HepG2 (cell line): ENCODE data around the gene ZNF281. TPM values are rescaled to one million over a fixed set of nuclear protein-coding genes. Genes with fewer than 3 reads are reported as not detected.

Source experiments
- ATAC-seq: fragments of 200-7000 bp; cut with Tn5 transposase; 3 replicates; pipeline ENCODE4 v1.9.1; 2020; ENCODE audit warnings: mild to moderate bottlenecking, moderate library complexity
- BruUV-seq: library from RNA; stranded (reverse); fragments of 400-500 nt; replicated peaks from 2 replicates; lab custom pipeline; 2021; lab: Mats Ljungman, UMichigan
- CTCF ChIA-PET: fragments of 300-600 bp; formaldehyde crosslinking; extraction: SDS; loops from one replicate; lab custom pipeline; 2021; ENCODE audit warnings: low total read pairs, inconsistent platforms, low intra/inter-chr PET ratio; lab: Yijun Ruan, JAX
- POLR2A ChIA-PET: fragments of 350-600 bp; sonication (Branson Sonifier 250); formaldehyde crosslinking; loops from one replicate; lab custom pipeline; 2020; ENCODE audit warnings: antibody characterized with exemption, inconsistent platforms; lab: Yijun Ruan, JAX
- DNase-seq: peaks from one replicate; pipeline ENCODE4 v3.0.0-alpha.2; 2015; ENCODE audit warnings: low spot score
- FAIRE-seq: peaks from 3 replicates; lab custom pipeline; 2011; peaks lifted over from hg19 to GRCh38; lab: Jason Lieb, UNC
- H2AFZ ChIP-seq: one replicate; pipeline ENCODE4 v1.6.1; 2011; ENCODE audit warnings: low read length, inconsistent platforms
- H3K27ac ChIP-seq: fragments of 300-600 bp; 3 replicates; pipeline ENCODE4 v1.8.0; 2011; ENCODE audit warnings: mixed run types, mild to moderate bottlenecking, mixed read lengths, low read length, inconsistent platforms; ENCODE audit not compliant: insufficient read depth; ENCODE audit errors: extremely low read length
- H3K27me3 ChIP-seq, 2 experiments: fragments of 200-600 bp in 1 of 2; 2 replicates in 1 of 2; 3 replicates in 1 of 2; pipeline versions ENCODE4 v1.6.0 to v1.8.0; 2011; ENCODE audit warnings: low read length in 2 of 2, mild to moderate bottlenecking in 2 of 2, moderate library complexity in 2 of 2, inconsistent platforms in 1 of 2; ENCODE audit not compliant: insufficient read depth in 2 of 2, control insufficient read depth in 1 of 2
- H3K36me3 ChIP-seq, 2 experiments: fragments of 200-600 bp in 1 of 2; replicated peaks in 1 of 2; 2 replicates in 1 of 2; 3 replicates in 1 of 2; pipeline versions ENCODE4 v1.5.1 to v1.8.0; 2011; ENCODE audit warnings: low read length in 2 of 2, inconsistent platforms in 1 of 2; ENCODE audit not compliant: insufficient read depth in 2 of 2, control insufficient read depth in 1 of 2
- H3K4me1 ChIP-seq: 2 replicates; pipeline ENCODE4 v1.5.1; 2012; ENCODE audit warnings: low read length, inconsistent platforms; ENCODE audit not compliant: insufficient read depth
- H3K4me2 ChIP-seq: 2 replicates; pipeline ENCODE4 v1.6.0; 2011; ENCODE audit warnings: low read depth, low read length, inconsistent platforms
- H3K4me3 ChIP-seq, 3 experiments: fragments of 200-600 bp in 1 of 3; sonication (generic), shearing (Covaris generic) in 1 of 3; replicated peaks in 1 of 3; 2 replicates each; pipeline ENCODE4 v1.5.1; 2011 to 2016; ENCODE audit warnings: low read length in 3 of 3, inconsistent platforms in 2 of 3, low read depth in 2 of 3, mild to moderate bottlenecking in 2 of 3, control low read depth in 1 of 3, mixed read lengths in 1 of 3; ENCODE audit not compliant: insufficient read depth in 1 of 3
- H3K79me2 ChIP-seq: one replicate; pipeline ENCODE4 v1.6.1; 2011; ENCODE audit warnings: low read length, inconsistent platforms; ENCODE audit not compliant: insufficient read depth
- H3K9ac ChIP-seq: 2 replicates; pipeline ENCODE4 v1.6.0; 2011; ENCODE audit warnings: mild to moderate bottlenecking, low read depth, low read length, inconsistent platforms; ENCODE audit not compliant: insufficient read depth
- H3K9me3 ChIP-seq: 2 replicates; pipeline ENCODE4 v1.5.1; 2012; ENCODE audit warnings: mild to moderate bottlenecking, low read length
- H4K20me1 ChIP-seq: 2 replicates; pipeline ENCODE4 v1.6.0; 2011; ENCODE audit warnings: inconsistent platforms, mild to moderate bottlenecking, low read length, moderate library complexity; ENCODE audit not compliant: insufficient read depth
- ARNTL ChIP-seq: sonication (generic); formaldehyde crosslinking; IDR thresholded peaks from 2 replicates; pipeline ENCODE4 v1.4.0; 2020; ENCODE audit warnings: mild to moderate bottlenecking, missing genetic modification reagents
- BCLAF1 ChIP-seq: fragments of 450-650 bp; IDR thresholded peaks from 2 replicates; pipeline ENCODE4 v1.6.1; 2017; ENCODE audit warnings: mild to moderate bottlenecking
- HNRNPK ChIP-seq: fragments of 200-400 bp; formaldehyde crosslinking; IDR thresholded peaks from 2 replicates; pipeline ENCODE4 v1.6.1; 2018; ENCODE audit warnings: low read length, low read depth, moderate library complexity, mild to moderate bottlenecking; ENCODE audit not compliant: poor library complexity, severe bottlenecking
- NFATC3 ChIP-seq: sonication (generic); formaldehyde crosslinking; IDR thresholded peaks from 2 replicates; pipeline ENCODE4 v1.5.1; 2020; ENCODE audit warnings: mild to moderate bottlenecking, missing genetic modification reagents
- NFIB ChIP-seq: sonication (generic); formaldehyde crosslinking; IDR thresholded peaks from 2 replicates; pipeline ENCODE4 v1.9.0; 2021; ENCODE audit warnings: missing genetic modification reagents, mild to moderate bottlenecking, borderline replicate concordance
- NFIC ChIP-seq: IDR thresholded peaks from 2 replicates; pipeline ENCODE4 v1.6.1; 2012; ENCODE audit warnings: mild to moderate bottlenecking, low read length, inconsistent platforms
- RARG ChIP-seq: sonication (generic); formaldehyde crosslinking; IDR thresholded peaks from 2 replicates; pipeline ENCODE4 v1.4.0; 2020; ENCODE audit warnings: low read depth, mild to moderate bottlenecking, missing genetic modification reagents
- RCOR2 ChIP-seq: IDR thresholded peaks from 2 replicates; pipeline ENCODE4 v1.6.1; 2016; ENCODE audit warnings: missing biosample characterization, missing genetic modification reagents
- RFXANK ChIP-seq: IDR thresholded peaks from 2 replicates; pipeline ENCODE4 v1.6.1; 2016
- ZHX2 ChIP-seq, 2 experiments: sonication (generic) in 1 of 2; formaldehyde crosslinking in 1 of 2; IDR thresholded peaks; 2 replicates each; pipeline versions ENCODE4 v1.6.1 to v1.9.0; 2014 to 2022; ENCODE audit warnings: antibody characterized with exemption in 1 of 2, borderline replicate concordance in 1 of 2, inconsistent platforms in 1 of 2, low read depth in 1 of 2, missing genetic modification reagents in 1 of 2
- ZNF33B ChIP-seq: sonication (generic); formaldehyde crosslinking; IDR thresholded peaks from 2 replicates; pipeline ENCODE4 v1.5.1; 2020; ENCODE audit warnings: mild to moderate bottlenecking, missing genetic modification reagents
- ZNF557 ChIP-seq: sonication (generic); formaldehyde crosslinking; IDR thresholded peaks from 2 replicates; pipeline ENCODE4 v1.4.0; 2020; ENCODE audit warnings: missing genetic modification reagents
- ZNF644 ChIP-seq: IDR thresholded peaks from 2 replicates; pipeline ENCODE4 v1.6.1; 2016; ENCODE audit warnings: low read depth
- ZNF703 ChIP-seq: sonication (generic); formaldehyde crosslinking; IDR thresholded peaks from 2 replicates; pipeline ENCODE4 v1.5.1; 2020; ENCODE audit warnings: missing genetic modification reagents, mild to moderate bottlenecking, moderate library complexity, borderline replicate concordance
- ZNF746 ChIP-seq: sonication (generic); formaldehyde crosslinking; IDR thresholded peaks from 2 replicates; pipeline ENCODE4 v1.8.0; 2022; ENCODE audit warnings: mild to moderate bottlenecking, missing genetic modification reagents
- ZNF775 ChIP-seq: sonication (generic); formaldehyde crosslinking; IDR thresholded peaks from 2 replicates; pipeline ENCODE4 v1.4.0; 2020; ENCODE audit warnings: missing genetic modification reagents, mild to moderate bottlenecking, moderate library complexity, borderline replicate concordance
- WGBS: methylation state at CpG from one replicate; pipeline ENCODE4 v1.1.6; 2017; ENCODE audit warnings: low lambda C conversion rate; 5-methylcytosine and 5-hydroxymethylcytosine counted together
- in situ Hi-C: cut with HindIII; loops from 2 replicates; pipeline ENCODE4 v1.10.0; 2017; ENCODE audit warnings: low pct_unique_long_range_greater_than_20kb; ENCODE audit not compliant: extremely low pct_ligation_motif_present
- intact Hi-C: fragments of 100-400 bp; cut with micrococcal nuclease; formaldehyde crosslinking; loops from one replicate; pipeline ENCODE4 v1.10.0; 2022; ENCODE audit not compliant: unreplicated experiment
- polyA plus RNA-seq, 8 experiments: library from polyadenylated mRNA; depleted of rRNA in 3 of 8; stranded (reverse) in 7 of 8; unstranded in 1 of 8; fragments of >200 nt; fragmentation: Illumina TruSeq in 4 of 8; extraction: Trizol in 4 of 8; gene quantifications; 2 replicates each; pipeline versions ENCODE4 v1.2.1 to v1.2.3, GENCODE V29; 2011 to 2016; ENCODE audit warnings: low read depth in 4 of 8, missing spikeins in 1 of 8, mixed read lengths in 1 of 8; ENCODE audit not compliant: insufficient read depth in 1 of 8
- total RNA-seq, 5 experiments: library from RNA; depleted of rRNA; stranded (reverse); fragments of >200 nt; fragmentation: Illumina TruSeq; extraction: Trizol; gene quantifications; 2 replicates each; pipeline ENCODE4 v1.2.3, GENCODE V29; 2016; ENCODE audit warnings: low read depth in 1 of 5

Gene ZNF281
- total and polyA plus RNA-seq, 2 of the 13 experiments (the other 11 are each of a cell fraction or from before 2014, with no cell fraction given): 7.7 to 20.6 TPM

- TF ChIP-seq ZHX2 (IDR thresholded peaks at IDR 0.05; ENCODE audit: low read depth) (no peak), ZHX2 (CRISPR knock-in tag; IDR thresholded peaks at IDR 0.05; ENCODE audit: borderline replicate concordance) (no peak), ZNF644 (CRISPR knock-in tag) (no peak), NFATC3 (CRISPR knock-in tag) (no peak)
Measured at GRCh38 chr1:200399860-200400259, 10.0 kb downstream of the ZNF281 start (continued).

- Histone ChIP-seq H3K4me2 (no peak overlapping the region), H3K9ac (no peak overlapping the region), H2AFZ (no peak overlapping the region), H3K36me3 (peaks cover 0 to 6% of the 10 kb centered on the region in 2 experiments; a peak in 2 of 5 replicates), H3K9me3 (no peaks in the 10 kb centered on the region), H3K27me3 (no peaks in the 10 kb centered on the region), H3K4me3 (no peak overlapping the region), H4K20me1 (peaks cover 3% of the 10 kb centered on the region; the same call in 1 of the 2 replicates), H3K4me1 (peaks cover 30% of the 10 kb centered on the region), H3K79me2 (peaks cover 20% of the 10 kb centered on the region), H3K27ac (no peak overlapping the region)
- no peak for ATAC-seq
- no peak for FAIRE-seq
- CTCF ChIA-PET: no interaction called here
- in situ Hi-C loops (no loop called here), intact Hi-C loops (no loop called here)
- WGBS: 97% methylated on average over 1 of the region's 1 CpG
- no TSS peak for BruUV-seq
- DNase-seq: no peak
- POLR2A ChIA-PET: no interaction called here
- TF ChIP-seq NFIB (no peak), ZNF703 (CRISPR knock-in tag) (no peak), ZNF775 (CRISPR knock-in tag) (no peak), ZNF746 (CRISPR knock-in tag) (no peak), BCLAF1 (no peak), RARG (no peak), ZNF557 (CRISPR knock-in tag) (no peak), HNRNPK (no peak), ZNF33B (CRISPR knock-in tag) (no peak), RFXANK (CRISPR knock-in tag) (no peak), ARNTL (CRISPR knock-in tag) (no peak), NFIC (no peak), RCOR2 (CRISPR knock-in tag) (no peak)
Measured at GRCh38 chr1:200398373-200398772, 11.5 kb downstream of the ZNF281 start.
